GM18511 (cell line): ENCODE results near the gene ITPR3.

ENCODE experiments used
- ATAC-seq: cut with Tn5 transposase; IDR thresholded peaks from one replicate; pipeline ENCODE4 v1.9.1; 2021; ENCODE audit warnings: mild to moderate bottlenecking, moderate library complexity; ENCODE audit not compliant: unreplicated experiment

Gene ITPR3

DNA sequence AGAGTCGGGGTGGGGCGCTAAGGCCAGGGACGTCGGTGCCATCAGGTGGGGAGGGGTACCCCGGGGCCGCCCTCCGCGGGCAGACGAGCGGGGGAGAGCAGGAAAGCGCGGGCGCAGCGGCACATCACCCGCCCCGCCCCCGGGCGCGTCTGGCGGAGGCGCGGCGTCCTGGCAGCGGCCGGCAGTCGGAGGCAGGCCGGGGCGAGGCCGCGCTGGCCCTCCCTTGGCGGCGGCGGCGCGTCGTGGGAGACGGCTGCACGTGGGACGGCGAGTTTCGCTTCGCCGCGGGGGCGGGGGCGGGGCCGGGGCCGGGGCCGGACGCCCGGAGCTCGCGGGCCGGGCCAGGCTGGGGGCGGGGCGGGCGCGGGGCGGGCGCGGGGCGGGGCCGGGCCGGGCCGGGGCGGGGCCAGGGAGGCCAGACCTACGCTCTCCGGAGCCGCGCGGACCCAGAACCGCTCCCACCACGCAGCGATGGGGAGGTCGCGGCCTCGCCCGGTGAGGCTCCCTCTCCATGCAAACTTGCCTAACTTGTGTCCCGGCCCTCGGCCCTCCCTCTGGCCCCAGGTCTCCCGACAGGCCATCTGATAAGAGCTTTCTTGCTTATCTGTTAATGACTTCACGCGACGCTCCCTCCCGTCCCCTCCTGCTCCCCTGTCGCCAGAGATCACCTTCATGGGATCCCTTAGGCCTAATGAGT, 12.5 kb downstream of the ITPR3 start:
- peak; percentile 60 for ATAC-seq

DNA sequence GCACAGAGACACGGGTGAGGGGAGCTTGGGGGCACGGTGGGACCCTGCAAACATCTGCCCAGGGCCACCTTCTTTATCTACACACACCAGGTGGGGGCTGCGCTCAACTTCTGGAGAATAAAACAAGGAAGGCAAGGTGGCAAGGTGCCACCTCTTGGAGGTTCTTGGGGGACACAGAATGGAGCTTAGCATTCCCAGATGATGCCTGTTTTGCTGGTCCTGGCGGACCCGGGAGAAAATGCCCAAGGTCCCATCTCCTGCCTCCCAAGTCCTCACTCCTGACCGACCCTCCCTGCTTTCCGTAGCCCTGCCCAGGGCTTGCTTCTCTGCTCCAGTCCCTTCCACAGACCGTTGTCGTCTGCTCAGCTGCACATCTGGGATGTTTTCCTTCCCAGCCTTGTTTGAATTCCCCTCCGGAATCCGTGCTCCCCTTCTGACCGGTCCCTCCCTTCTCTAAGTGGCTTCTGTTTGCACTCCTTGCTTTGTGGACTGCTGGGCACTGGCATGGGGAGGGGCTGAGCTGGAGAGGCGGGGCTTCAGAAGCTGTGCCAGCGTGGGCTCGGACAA, 13.1 kb downstream of the ITPR3 start:
- ATAC-seq: no peak

DNA sequence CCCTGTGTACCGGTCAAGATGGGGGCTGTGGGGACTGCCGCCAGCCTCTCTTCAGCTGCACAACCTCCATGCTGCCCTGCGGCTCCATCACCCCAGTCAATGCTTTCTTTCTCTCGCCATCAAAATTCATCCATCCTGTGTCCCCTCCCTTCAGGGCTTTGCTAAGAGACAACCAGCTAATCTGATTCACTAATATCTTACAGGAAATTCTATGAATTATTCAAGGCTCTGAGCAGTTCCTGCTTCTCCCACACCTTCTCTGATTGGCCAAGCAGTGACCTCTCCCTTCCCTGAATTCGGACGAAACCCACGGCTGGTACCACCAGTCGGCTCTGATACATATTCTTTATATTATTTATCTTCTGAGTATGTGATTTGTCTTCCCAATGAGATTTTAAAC, 13.8 kb downstream of the ITPR3 start:
- ATAC-seq: no peak

DNA sequence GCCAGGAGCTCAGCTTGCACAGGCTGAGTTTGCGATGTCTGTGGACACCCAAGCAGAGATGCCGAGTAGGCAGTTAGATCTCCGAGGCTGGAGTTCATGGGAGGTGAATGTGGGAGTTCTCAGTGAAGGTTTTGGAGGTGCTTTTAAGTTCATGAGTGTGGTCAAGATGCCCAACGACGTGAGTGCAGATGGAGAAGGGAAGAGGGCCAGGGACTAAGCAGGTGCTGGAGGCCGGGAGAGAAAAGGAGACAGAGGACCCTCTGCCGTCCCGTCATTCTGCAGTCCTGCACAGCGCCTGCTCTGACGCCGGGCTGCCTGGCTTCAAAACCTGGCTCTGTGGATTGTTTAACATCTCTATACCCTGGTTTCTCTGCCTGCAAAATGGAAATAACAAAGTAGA, 15.5 kb downstream of the ITPR3 start:
- no peak for ATAC-seq

DNA sequence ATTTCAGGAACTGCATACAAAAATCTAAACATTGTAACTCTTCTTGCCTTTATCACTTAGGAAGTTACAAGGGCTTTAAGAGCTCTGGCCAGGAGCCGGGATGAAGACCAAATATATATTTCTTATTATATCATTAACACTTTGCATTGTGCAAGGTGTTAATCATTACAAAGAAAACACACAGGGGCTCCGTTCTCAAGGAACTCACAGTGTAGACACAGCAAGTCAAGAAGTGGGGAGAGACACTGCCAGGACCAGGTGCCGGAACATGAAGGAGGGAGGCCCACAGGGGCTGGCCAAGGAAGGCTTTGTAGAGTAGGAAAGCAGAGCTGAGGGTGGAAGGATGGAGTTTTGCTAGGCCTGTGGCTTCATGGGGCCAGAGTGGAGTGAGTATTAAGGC, 17.4 kb downstream of the ITPR3 start:
- no peak for ATAC-seq

DNA sequence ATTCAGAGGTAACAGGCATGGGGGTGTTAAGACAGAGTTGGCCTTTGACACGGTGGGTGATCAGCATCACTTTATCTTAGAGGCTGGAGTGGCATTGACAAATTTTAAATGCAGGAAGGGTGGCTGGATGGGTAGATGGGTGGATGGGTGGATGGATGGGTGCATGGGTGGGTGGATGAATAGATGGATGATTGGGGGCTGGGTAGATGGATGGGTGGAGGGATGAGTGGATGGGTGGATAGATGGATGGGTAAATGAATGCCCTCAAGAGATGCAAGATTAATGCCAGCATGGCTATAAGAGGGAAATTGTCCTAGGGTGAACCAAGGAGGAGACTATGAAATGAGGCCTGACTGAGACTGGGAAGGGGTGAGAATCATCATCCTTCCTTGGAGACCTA, 18.4 kb downstream of the ITPR3 start:
- ATAC-seq: no peak

DNA sequence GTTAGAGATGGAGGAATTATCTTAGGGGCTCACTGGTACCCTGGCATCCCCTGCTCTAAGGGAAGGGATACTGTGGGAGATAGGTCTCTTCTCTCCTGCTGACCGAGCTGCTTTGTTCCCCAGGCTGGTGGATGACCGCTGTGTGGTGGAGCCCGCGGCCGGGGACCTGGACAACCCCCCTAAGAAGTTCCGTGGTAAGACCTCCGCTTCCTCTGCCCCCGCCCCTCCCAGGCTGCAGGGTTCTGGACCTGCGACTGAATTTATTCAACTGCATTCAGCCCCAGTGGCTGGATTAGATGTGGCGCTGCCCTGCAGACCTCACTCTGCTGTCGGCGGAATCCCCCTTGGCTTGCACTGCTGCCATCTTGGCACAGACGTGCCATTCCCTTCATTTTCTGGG, 19.2 kb downstream of the ITPR3 start:
- ATAC-seq: no peak

DNA sequence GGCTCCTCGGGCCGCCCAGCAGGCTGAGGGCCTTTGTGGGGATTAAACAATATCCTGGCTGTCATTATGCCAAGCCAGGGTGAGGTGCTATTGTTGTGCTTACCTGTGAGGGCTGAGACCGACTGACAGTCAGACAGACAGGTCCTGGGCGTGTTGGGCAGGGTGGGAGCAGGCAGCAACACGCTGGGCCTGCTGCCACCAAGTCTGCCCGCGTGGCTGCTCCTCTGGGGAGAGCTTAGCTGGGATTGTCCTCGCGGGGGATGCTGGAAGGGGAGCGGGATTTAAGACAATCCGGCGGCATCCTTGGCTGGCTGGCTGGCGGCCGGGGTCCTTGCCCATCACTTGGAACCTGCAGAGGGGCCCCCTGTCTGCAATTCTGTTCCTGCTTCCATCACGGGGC, 20.0 kb downstream of the ITPR3 start:
- ATAC-seq: no peak

DNA sequence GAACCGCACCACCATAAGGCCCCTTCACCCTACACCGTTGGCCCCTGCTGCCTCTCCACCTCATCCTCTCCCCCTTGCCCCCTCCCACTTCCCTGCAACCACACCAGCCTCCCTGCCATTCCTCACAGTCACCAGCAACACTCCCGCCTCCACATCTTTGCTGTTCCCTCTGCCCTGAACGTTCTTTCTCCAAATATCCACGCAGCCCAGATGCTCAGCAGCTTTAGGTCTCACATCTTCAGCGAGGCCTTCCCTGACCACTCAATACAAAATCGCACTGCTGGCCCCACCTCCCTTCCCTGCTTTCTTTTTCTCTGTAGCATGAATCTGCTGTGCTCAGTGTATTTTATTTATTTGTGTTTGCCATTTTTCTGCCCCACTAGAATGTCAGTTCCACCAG, 20.5 kb downstream of the ITPR3 start:
- no peak for ATAC-seq

DNA sequence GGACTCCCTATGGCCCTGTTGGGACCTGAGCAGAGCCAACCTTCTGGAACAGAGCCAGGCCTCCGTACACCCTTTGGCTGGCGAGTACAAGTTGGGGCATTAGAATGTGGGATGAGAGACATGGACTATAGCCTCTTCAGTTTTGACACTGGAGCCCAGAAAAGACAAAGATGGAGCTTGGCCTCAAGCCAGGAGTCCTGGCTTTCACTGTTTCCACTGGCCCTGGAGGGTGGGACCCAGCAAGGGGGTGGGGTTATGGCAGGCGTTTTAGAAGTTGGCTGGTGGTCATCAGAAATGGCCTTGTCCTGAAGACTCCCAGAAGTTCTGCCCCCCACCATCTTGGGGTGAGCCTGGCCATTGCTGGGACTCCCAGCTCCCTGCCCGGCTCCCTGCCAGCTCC, 21.8 kb downstream of the ITPR3 start:
- ATAC-seq: no peak

DNA sequence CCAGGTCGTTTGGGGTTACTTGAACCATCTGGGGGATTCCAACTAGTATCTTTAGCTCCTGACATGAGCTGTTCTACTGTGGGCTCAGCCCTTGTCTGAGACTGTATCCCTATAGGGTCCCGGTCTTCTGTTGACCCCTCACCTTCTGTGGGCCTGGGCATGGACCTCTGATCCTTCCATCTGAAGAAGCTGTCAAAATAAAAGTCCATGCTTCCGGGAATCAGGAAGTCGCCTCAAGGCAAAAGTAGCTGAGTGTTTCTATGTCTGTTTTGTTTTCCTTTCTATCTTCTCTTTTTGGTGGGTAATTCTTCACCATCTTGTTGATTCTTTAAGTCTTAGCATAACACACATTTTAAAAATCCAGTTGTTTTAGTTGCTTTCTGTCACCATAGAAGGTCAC, 30.3 kb downstream of the ITPR3 start:
- no peak for ATAC-seq

DNA sequence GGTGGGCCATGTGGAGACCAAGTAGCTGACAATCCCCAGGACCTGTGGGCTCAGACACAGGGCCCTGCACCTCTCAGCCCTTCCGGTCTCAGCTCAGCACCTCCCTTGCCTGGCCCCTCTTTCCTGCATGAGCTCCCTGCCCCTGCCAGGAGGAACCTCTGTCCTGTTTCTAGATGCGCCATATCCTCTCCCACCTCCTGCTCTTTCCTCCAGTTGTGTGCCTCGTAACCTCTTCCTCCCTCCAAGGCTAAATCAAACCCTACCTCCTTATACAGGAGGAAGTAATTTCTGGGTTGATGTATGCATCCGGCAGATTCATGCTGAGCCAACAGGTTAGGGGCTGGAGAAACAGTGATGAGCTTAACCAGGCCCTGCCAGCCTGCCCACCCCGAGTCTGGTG, 30.9 kb downstream of the ITPR3 start:
- no peak for ATAC-seq

DNA sequence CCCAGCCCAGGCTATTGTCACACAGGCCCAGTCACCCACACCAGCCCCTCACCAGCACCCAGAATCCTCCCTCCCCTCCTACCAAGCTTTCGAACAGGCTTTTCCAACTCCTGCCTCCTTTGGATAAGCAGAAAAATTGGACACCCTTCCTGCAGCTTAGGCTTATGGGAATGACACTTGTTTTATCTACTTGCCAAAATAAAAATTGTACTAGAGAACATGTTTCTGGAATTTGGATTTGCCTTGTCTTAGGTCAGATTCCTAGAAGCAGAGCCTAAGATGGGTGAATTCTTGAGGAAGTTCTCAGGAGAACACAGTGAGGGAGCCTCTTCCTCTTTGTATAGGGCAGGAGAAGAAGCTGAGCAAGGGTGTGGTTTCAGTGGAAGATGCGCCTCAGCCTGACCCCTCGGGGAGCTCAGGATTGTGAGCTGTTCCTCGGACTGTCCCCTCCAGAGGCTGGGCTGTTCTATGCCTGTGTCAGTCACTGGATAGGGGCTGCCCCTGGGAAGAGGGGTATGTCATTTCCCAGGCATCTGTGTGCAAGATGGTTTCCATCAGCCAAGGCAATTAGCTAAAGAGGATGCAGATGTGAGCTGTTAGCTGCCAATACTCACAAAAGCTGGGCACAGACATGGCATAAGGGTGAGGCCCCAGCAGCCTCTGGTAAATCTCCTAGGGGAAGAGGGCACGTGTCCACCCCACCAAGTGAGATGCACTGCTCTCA, 33.9 kb downstream of the ITPR3 start:
- no peak for ATAC-seq

DNA sequence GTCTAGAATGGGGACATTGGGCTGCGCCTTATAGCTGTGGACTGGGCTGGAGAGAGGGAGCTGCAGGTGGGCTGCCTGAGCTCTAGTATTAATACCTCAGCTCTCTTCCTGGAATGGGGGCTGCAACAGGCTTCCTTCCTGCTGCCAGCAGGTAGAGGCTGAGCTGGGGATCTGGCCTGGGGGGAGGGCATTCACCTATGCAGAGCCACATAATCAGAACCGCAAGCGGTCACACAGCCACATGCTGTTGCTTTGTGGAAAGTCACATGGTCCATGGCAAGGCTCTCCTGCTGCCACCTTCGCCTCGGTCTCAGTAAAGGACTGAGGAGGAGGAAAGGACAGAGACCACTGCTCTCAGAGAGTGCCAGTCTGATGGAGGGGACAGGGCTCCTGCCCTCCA, 35.7 kb downstream of the ITPR3 start:
- no peak for ATAC-seq

DNA sequence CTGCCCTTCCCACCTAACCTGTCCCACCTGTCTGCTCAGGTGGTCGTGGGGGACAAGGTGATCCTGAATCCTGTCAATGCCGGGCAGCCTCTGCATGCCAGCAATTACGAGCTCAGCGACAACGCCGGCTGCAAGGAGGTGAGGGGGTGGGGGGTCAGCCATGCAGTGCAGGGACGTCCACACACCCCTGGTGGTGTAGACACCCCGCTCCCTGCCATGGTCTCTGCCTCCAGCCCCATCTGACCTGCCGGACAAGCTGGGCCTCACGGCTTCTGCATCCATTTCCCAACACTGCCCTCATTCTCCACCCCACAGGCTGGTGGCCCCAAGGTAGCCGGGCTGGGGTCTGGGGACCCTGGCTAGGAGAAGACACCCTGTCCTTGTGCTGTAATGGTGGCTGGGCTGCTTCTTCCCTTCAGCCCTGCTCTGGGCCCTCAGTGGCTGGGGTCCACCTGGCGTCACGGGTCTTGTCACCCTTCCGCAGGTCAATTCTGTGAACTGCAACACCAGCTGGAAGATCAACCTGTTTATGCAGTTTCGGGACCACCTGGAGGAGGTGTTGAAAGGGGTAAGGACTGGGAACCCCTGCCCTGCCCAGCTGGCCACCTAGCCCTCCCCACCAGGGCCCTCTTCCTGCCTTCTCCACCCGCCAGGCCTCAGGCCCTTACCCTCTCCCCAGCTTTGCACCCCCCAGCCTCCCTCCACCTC, 38.0 kb downstream of the ITPR3 start:
- no peak for ATAC-seq

DNA sequence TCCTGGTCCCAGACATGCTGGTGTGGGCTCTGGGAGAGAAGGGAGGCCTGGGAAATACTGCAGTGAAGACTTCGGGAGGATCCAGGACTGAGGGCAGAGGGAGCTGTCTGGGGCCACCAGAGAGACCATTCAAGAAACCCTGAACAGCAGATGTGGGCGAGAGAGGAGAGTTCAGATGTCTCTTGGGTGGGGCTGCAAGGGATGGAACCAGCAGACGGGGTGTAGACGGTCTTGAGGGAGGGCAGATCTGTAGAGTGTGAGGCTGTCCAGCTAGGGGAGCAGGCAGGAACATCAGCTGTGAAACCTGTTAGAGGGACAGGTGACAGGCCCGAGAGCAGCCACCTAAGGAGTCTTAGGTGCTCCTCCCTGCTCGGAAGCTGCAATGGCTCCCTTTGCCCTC, 38.9 kb downstream of the ITPR3 start:
- no peak for ATAC-seq

DNA sequence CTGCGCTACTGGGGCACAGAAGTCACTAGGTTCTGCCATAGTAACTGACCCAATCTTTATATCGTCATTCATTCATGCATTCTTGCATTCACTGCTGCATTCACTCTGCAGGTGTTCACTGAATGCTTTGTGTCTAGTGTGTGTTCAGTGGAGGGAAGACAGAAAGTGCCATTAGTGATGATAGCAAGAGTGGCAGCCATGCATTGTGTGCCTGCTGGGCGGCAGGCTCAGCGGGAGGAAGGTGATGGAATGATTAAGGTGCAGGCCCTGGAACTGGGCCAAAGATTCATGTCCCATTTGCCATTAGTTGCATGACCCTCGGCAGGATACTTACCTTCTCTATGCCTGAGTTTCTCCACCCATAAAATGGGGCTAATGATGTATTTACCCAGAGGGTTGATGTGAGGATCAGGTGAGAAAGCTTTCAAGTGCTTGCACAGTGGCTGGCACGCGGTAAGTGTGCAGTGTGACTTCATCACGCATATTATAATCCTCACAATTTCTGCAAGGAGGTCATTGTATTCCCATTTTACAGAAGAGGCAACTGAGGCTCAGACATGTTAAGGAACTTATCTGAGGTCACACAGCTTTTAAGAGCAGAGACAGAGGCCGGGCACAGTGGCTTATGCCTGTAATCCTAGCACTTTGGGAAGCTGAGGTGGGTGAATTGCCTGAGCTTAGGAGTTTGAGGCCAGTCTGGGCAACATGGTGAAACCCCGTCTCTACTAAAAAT, 40.1 kb downstream of the ITPR3 start:
- no peak for ATAC-seq

DNA sequence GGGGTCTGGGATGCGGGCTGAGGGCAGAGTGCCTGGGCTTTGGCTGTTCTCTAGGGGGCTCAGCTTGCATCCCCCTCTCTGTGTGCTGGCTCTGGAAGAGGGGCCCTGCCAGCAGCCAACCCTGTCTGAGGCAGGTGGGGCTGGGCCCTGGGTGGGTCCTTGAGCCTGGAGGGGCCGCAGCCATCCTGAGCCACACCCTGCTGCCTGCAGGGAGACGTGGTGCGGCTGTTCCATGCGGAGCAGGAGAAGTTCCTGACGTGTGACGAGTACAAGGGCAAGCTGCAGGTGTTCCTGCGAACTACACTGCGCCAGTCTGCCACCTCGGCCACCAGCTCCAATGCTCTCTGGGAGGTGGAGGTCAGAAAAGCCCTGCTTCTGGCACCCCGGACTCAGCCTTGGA, 41.2 kb downstream of the ITPR3 start:
- no peak for ATAC-seq

DNA sequence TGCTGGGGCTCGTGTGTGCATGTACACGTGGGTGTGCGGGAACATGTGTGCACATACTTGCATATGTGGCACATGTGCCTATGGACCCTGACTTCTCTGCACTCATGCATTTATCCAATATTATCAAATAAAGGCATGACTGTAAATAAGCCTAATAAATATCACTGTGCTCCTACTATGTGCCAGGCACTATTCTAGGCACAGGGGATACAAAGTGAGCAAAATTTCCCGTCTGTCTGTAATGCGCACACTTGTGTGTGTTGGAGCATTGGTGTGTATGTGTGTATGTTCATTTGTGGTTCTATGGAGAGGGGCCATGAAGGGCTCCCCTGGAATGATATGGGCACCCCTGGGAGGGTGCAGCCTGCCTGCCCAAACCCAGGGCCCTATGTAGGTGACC, 41.9 kb downstream of the ITPR3 start:
- no peak for ATAC-seq

DNA sequence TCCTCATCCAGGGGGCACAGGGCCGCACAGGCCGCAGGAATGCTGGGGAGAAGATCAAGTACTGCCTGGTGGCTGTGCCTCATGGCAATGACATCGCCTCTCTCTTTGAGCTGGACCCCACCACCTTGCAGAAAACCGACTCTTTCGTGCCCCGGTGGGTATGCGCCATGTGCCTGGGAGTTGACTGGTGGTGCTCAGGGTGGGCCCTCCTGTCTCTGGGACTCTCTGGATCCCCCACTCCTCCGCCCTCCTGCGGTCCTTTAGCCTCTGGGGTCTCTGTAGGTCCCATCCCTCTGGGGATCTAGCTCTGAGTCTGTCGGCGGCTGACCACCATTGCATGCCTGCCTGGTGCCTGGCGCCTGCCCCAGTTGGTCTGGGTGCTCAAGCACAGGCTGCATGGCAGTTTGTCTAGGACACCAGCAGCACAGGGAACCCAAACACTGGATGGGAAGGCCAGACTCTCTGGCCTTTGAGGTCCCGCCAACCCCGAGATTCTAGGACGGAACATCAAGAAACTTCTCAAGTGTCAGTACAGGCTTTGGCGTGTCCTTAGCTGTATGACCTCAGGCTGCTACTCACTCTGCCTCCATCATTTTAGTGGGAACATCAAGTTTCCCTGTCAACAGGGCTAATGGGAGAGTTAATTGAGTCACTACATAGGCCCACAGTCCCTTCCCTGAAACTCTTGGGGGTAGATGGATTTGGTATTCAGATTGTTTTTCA, 42.8 kb downstream of the ITPR3 start:
- no peak for ATAC-seq
